B cell (primary cell): ENCODE measurements around the gene ONECUT3. TPM values are rescaled to one million over a fixed set of nuclear protein-coding genes. Genes with fewer than 3 reads are reported as not detected.

Source experiments
- ATAC-seq: fragments of 200-7000 bp; cut with Tn5 transposase; one replicate; pipeline ENCODE4 v1.10.0; 2021; ENCODE audit warnings: low read depth, mild to moderate bottlenecking, moderate number of reproducible peaks, moderate library complexity
- CTCF ChIA-PET: fragments of 350-600 bp; sonication (Branson Sonifier 250); formaldehyde crosslinking; loops from one replicate; lab custom pipeline; 2021; ENCODE audit warnings: antibody characterized with exemption, inconsistent platforms; lab: Charles Lee
- POLR2A ChIA-PET: fragments of 350-600 bp; sonication (Branson Sonifier 250); formaldehyde crosslinking; loops from one replicate; lab custom pipeline; 2021; ENCODE audit warnings: antibody characterized with exemption; lab: Charles Lee
- DNase-seq: peaks from one replicate; pipeline ENCODE4 v3.0.0; 2013
- H2AFZ ChIP-seq: 2 replicates; pipeline ENCODE4 v1.6.1; 2012; ENCODE audit warnings: mild to moderate bottlenecking, low read depth, low read length; ENCODE audit not compliant: insufficient read depth, poor library complexity, severe bottlenecking
- H3K27ac ChIP-seq, 2 donors: 1 replicate in 1 of 2; 2 replicates in 1 of 2; pipeline ENCODE4 v1.5.1; 2012 to 2013; ENCODE audit warnings: low read length in 2 of 2, mild to moderate bottlenecking in 2 of 2, moderate library complexity in 1 of 2
- H3K27me3 ChIP-seq, 4 experiments: fragments of 200-600 bp in 1 of 4; sonication (generic) in 1 of 4; replicated peaks in 1 of 4; 1 replicate in 2 of 4; 2 replicates in 2 of 4; pipeline versions ENCODE4 v1.6.1 to v1.7.0; 2013 to 2016; ENCODE audit warnings: low read length in 3 of 4, mild to moderate bottlenecking in 2 of 4, mixed read lengths in 1 of 4, moderate library complexity in 1 of 4; ENCODE audit not compliant: insufficient read depth in 4 of 4, control insufficient read depth in 3 of 4; ENCODE audit errors: control extremely low read depth in 1 of 4
- H3K36me3 ChIP-seq, 2 experiments: replicated peaks in 1 of 2; 1 replicate in 1 of 2; 2 replicates in 1 of 2; pipeline versions ENCODE4 v1.6.1 to v1.7.1; 2013; ENCODE audit warnings: low read length in 1 of 2; ENCODE audit not compliant: insufficient read depth in 2 of 2, control insufficient read depth in 1 of 2; ENCODE audit errors: control extremely low read depth in 1 of 2, extremely low read depth in 1 of 2
- H3K4me1 ChIP-seq, 2 donors: fragments of 200-600 bp in 1 of 2; sonication (generic) in 1 of 2; 1 replicate in 1 of 2; 2 replicates in 1 of 2; pipeline versions ENCODE4 v1.5.1 to v1.6.1; 2013 to 2017; ENCODE audit warnings: low read length in 2 of 2; ENCODE audit not compliant: control insufficient read depth in 2 of 2, insufficient read depth in 2 of 2
- H3K4me2 ChIP-seq: replicated peaks from 2 replicates; pipeline ENCODE3; 2012; ENCODE audit warnings: mild to moderate bottlenecking, low read depth, low read length; ENCODE audit not compliant: poor library complexity, severe bottlenecking
- H3K4me3 ChIP-seq, 5 experiments: fragments of 200-600 bp in 1 of 5; sonication (generic) in 1 of 5; 1 replicate in 3 of 5; 2 replicates in 2 of 5; pipeline versions ENCODE4 v1.5.1 to v1.7.0; 2011 to 2016; ENCODE audit warnings: low read length in 4 of 5, mild to moderate bottlenecking in 4 of 5, low read depth in 2 of 5, control low read depth in 1 of 5, moderate library complexity in 1 of 5; ENCODE audit not compliant: insufficient read depth in 1 of 5; ENCODE audit errors: control extremely low read depth in 1 of 5, extremely low read depth in 1 of 5
- H3K79me2 ChIP-seq: fragments of 200-600 bp; sonication (generic); one replicate; pipeline ENCODE4 v1.6.0; 2016; ENCODE audit warnings: low read length; ENCODE audit not compliant: control insufficient read depth, insufficient read depth
- H3K9ac ChIP-seq: fragments of 200-600 bp; sonication (generic); 2 replicates; pipeline ENCODE4 v1.6.1; 2017; ENCODE audit warnings: mild to moderate bottlenecking, low read length, moderate library complexity
- H3K9me3 ChIP-seq, 3 donors: one replicate each; pipeline versions ENCODE4 v1.6.1 to v1.7.1; 2013; ENCODE audit warnings: low read length in 2 of 3; ENCODE audit not compliant: control insufficient read depth in 2 of 3, insufficient read depth in 1 of 3; ENCODE audit errors: control extremely low read depth in 1 of 3
- H4K20me1 ChIP-seq: 2 replicates; pipeline ENCODE4 v1.6.0; 2012; ENCODE audit warnings: mild to moderate bottlenecking, low read length; ENCODE audit not compliant: insufficient read depth, control insufficient read depth, poor library complexity, severe bottlenecking
- H3K27ac Mint-ChIP-seq: one replicate; pipeline ENCODE4 v1.8.0; 2021; ENCODE audit warnings: mixed read lengths
- H3K27me3 Mint-ChIP-seq: one replicate; pipeline ENCODE4 v1.8.0; 2021; ENCODE audit warnings: mixed read lengths
- H3K4me1 Mint-ChIP-seq: one replicate; pipeline ENCODE4 v1.8.0; 2021; ENCODE audit warnings: mixed read lengths
- H3K4me3 Mint-ChIP-seq: one replicate; pipeline ENCODE4 v1.8.0; 2021; ENCODE audit warnings: mixed read lengths
- H3K9me3 Mint-ChIP-seq: one replicate; pipeline ENCODE4 v1.8.0; 2022; ENCODE audit warnings: mixed read lengths; ENCODE audit not compliant: insufficient read depth
- EZH2 ChIP-seq: IDR thresholded peaks from 2 replicates; pipeline ENCODE4 v1.6.1; 2012; ENCODE audit warnings: borderline replicate concordance, low read depth, mild to moderate bottlenecking, moderate library complexity, low read length; ENCODE audit not compliant: insufficient read depth, poor library complexity, severe bottlenecking
- WGBS: methylation state at CpG from one replicate; pipeline ENCODE4 v1.1.5; 2013; ENCODE audit warnings: missing lambda C conversion rate; ENCODE audit not compliant: insufficient coverage; 5-methylcytosine and 5-hydroxymethylcytosine counted together
- intact Hi-C: fragments of 100-400 bp; cut with micrococcal nuclease; formaldehyde crosslinking; loops from one replicate; pipeline ENCODE4 v1.10.0; 2022
- polyA plus RNA-seq: library from polyadenylated mRNA; depleted of rRNA; stranded (reverse); fragments of >200 nt; gene quantifications from 2 replicates; pipeline ENCODE4 v1.2.3, GENCODE V29; 2012
- total RNA-seq, 2 donors: library from RNA; stranded (reverse); fragments of 120-200 nt in 1 of 2; gene quantifications; 1 replicate in 1 of 2; 2 replicates in 1 of 2; pipeline versions ENCODE4 v1.2.3 to v1.2.4, GENCODE V29; 2013 to 2022
- TF ChIP-seq, protein P1 (sequence below): fragments of 200-600 bp; IDR thresholded peaks from one replicate; pipeline ENCODE4 v1.8.0; 2022; ENCODE audit warnings: antibody characterized with exemption, mild to moderate bottlenecking

The ONECUT3 gene
- total and polyA plus RNA-seq, 2 donors (not counting 1 experiment from before 2014, with no cell fraction given): not detected

DNA sequence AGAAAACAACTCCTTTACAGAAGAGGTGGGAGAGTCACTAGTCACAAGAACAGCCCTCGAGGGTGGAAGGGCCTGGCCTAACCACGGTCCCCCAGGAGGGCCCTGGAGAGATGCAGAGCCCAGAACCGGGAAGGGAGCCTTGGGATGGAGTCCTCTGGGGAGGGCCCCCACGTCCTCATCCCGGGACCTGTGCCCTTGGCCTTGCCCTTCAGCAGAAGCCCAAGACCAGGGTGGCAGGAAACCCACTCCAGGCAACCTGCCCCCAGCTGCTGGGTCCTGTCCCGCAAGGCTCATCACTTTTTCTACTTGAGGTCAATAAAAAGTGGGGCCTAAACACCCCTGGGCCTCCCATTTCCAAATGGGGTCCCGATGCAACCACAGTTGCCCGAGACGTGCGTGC, 61.1 kb downstream of the ONECUT3 start:
- H3K27ac ChIP-seq: no peak overlapping the region
- ChIA-PET POLR2A (no interaction called here), CTCF (interaction anchor here (0.7 to 1.5 kb wide), 3 partner anchors 12 to 269 kb away, joined by 3 to 7 read pairs (median 3); no protein-coding TSS in a partner anchor)
- no peak overlapping the region for H3K27ac Mint-ChIP-seq
- TF ChIP-seq EZH2: no peak
- TF ChIP-seq, protein P1, sequence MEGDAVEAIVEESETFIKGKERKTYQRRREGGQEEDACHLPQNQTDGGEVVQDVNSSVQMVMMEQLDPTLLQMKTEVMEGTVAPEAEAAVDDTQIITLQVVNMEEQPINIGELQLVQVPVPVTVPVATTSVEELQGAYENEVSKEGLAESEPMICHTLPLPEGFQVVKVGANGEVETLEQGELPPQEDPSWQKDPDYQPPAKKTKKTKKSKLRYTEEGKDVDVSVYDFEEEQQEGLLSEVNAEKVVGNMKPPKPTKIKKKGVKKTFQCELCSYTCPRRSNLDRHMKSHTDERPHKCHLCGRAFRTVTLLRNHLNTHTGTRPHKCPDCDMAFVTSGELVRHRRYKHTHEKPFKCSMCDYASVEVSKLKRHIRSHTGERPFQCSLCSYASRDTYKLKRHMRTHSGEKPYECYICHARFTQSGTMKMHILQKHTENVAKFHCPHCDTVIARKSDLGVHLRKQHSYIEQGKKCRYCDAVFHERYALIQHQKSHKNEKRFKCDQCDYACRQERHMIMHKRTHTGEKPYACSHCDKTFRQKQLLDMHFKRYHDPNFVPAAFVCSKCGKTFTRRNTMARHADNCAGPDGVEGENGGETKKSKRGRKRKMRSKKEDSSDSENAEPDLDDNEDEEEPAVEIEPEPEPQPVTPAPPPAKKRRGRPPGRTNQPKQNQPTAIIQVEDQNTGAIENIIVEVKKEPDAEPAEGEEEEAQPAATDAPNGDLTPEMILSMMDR: no peak
- no peaks in the 10 kb centered on the region for H3K79me2 ChIP-seq
- no peaks in the 10 kb centered on the region for H3K27me3 ChIP-seq
- H3K9me3 ChIP-seq: peaks cover 0 to 5% (median 0%) of the 10 kb centered on the region in 3 donors
- H3K4me3 Mint-ChIP-seq: no peak overlapping the region
- no peak overlapping the region for H3K4me3 ChIP-seq
- H4K20me1 ChIP-seq: peaks cover 30% of the 10 kb centered on the region
- no peak overlapping the region for H3K4me2 ChIP-seq
- intact Hi-C loops: loop anchor here (5.0 kb wide), 1 partner anchor 613 kb away; the partner anchor contains the start of gene TIMM13
- no peaks in the 10 kb centered on the region for H3K9me3 Mint-ChIP-seq
- peaks cover 9 to 19% of the 10 kb centered on the region in 2 donors for H3K4me1 ChIP-seq
- no peak for DNase-seq
- WGBS: 93% methylated on average over 9 of the region's 10 CpGs
- H2AFZ ChIP-seq: no peak overlapping the region
- H3K36me3 ChIP-seq: peaks cover 0 to 38% of the 10 kb centered on the region in 2 experiments
- no peak overlapping the region for H3K9ac ChIP-seq
- peaks cover 12% of the 10 kb centered on the region for H3K4me1 Mint-ChIP-seq
- no peak for ATAC-seq
- no peaks in the 10 kb centered on the region for H3K27me3 Mint-ChIP-seq

DNA sequence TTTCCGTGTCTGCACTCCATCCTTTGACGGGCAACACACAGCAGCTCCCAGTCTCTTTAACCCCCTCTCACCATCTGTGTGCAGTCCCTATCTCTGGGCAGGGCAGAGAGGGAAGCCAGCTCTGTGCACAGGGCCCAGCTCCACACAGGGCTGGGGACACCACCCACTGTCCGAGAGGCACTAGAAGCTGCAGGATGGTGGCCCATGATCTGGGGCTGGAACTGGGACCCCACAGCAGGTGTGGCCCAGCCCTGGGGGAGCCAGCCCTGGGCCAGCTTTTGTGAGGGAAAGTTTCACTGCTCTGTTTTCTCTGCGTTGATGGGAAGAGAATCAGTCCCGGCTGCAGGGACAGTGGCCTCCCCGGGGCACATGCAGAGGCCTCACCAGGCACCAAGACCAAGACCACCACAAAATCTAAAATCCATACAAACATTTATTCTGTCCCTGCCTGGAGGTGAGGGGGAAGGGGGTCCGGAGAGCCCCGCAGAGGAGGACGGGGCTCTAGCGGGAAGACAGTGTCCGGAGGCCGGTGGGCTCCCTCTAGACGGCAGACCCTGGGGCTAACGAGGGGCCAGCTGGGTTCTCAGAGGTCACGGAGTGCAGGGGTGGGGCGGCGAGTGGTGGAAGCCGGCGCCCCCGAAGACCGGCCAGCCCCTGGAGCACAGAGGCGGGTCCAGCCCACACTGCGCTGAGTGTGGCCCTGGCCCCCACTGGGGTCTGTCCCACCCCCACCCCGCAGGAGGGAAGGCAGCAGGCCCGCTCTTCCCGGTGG, 61.7 kb downstream of the ONECUT3 start:
- ChIA-PET CTCF (interaction anchor here (1.5 kb wide), 1 partner anchor 269 kb away, joined by 3 read pairs; no protein-coding TSS in a partner anchor), POLR2A (no interaction called here)
- Mint-ChIP-seq H3K9me3 (no peaks in the 10 kb centered on the region), H3K4me3 (no peak overlapping the region), H3K4me1 (peaks cover 12% of the 10 kb centered on the region), H3K27me3 (no peaks in the 10 kb centered on the region), H3K27ac (no peak overlapping the region)
- Histone ChIP-seq H3K27me3 (no peaks in the 10 kb centered on the region), H3K9me3 (peaks cover 0 to 5% (median 0%) of the 10 kb centered on the region in 3 donors), H4K20me1 (peaks cover 36% of the 10 kb centered on the region), H3K4me3 (no peak overlapping the region), H3K4me1 (peaks cover 9 to 19% of the 10 kb centered on the region in 2 donors), H3K36me3 (peaks cover 0 to 44% of the 10 kb centered on the region in 2 experiments), H3K79me2 (no peaks in the 10 kb centered on the region), H3K4me2 (no peak overlapping the region), H3K9ac (no peak overlapping the region), H3K27ac (no peak overlapping the region), H2AFZ (no peak overlapping the region)
- intact Hi-C loops: loop anchor here (5.0 kb wide), 1 partner anchor 612 kb away; the partner anchor contains the start of gene TIMM13
- ATAC-seq (no peak), DNase-seq (no peak)
- WGBS: 94% methylated on average over 14 of the region's 26 CpGs
- no peak for TF ChIP-seq EZH2
- TF ChIP-seq, protein P1: no peak
